HG03460 (cell line): ENCODE data around the gene AGBL1.
"Not testable (repeated sequence)": the region's sequence is repeated elsewhere in the genome, so short reads cannot be mapped to it uniquely, and the experiment has no call there.

Experiments
- ATAC-seq: cut with Tn5 transposase; IDR thresholded peaks from one replicate; pipeline ENCODE4 v1.9.1; 2021; ENCODE audit not compliant: unreplicated experiment

Gene AGBL1

GRCh38 chr15:86491118-86491517, 411.4 kb downstream of the AGBL1 start:
- no peak for ATAC-seq

GRCh38 chr15:86493884-86494283, 414.2 kb downstream of the AGBL1 start:
- ATAC-seq = no peak

GRCh38 chr15:86494475-86494874, 414.8 kb downstream of the AGBL1 start:
- ATAC-seq = no peak

- ATAC-seq = no peak
Observed at GRCh38 chr15:86502301-86502700, 422.6 kb downstream of the AGBL1 start.

- no peak for ATAC-seq
Observed at GRCh38 chr15:86505951-86506350, 426.3 kb downstream of the AGBL1 start.

- no peak for ATAC-seq
Observed at GRCh38 chr15:86506401-86506800, 426.7 kb downstream of the AGBL1 start.

- ATAC-seq = no peak
Observed at GRCh38 chr15:86515625-86516024, 436.0 kb downstream of the AGBL1 start.

GRCh38 chr15:86522721-86523120, 443.1 kb downstream of the AGBL1 start:
- no peak for ATAC-seq

GRCh38 chr15:86526938-86527690, 447.4 kb downstream of the AGBL1 start:
- no peak for ATAC-seq

- not testable (repeated sequence) for ATAC-seq
Observed at GRCh38 chr15:86528094-86528493, 448.4 kb downstream of the AGBL1 start.

GRCh38 chr15:86538141-86538540, 458.5 kb downstream of the AGBL1 start:
- ATAC-seq = no peak

GRCh38 chr15:86540840-86541467, 461.3 kb downstream of the AGBL1 start:
- ATAC-seq = no peak

- ATAC-seq = no peak
Observed at GRCh38 chr15:86541540-86541939, 461.9 kb downstream of the AGBL1 start.

- no peak for ATAC-seq
Observed at GRCh38 chr15:86550075-86550474, 470.4 kb downstream of the AGBL1 start.

- ATAC-seq = no peak
Observed at GRCh38 chr15:86553108-86553507, 473.4 kb downstream of the AGBL1 start.

GRCh38 chr15:86555098-86555497, 475.4 kb downstream of the AGBL1 start:
- no peak for ATAC-seq

- ATAC-seq = no peak
Observed at GRCh38 chr15:86555939-86556338, 476.3 kb downstream of the AGBL1 start.

GRCh38 chr15:86556396-86557017, 476.8 kb downstream of the AGBL1 start:
- no peak for ATAC-seq

GRCh38 chr15:86557018-86557550, 477.4 kb downstream of the AGBL1 start:
- ATAC-seq = no peak

GRCh38 chr15:86558252-86558651, 478.6 kb downstream of the AGBL1 start:
- ATAC-seq = no peak

GRCh38 chr15:86558686-86559085, 479.0 kb downstream of the AGBL1 start:
- no peak for ATAC-seq

GRCh38 chr15:86568378-86568777, 488.7 kb downstream of the AGBL1 start:
- ATAC-seq = no peak
